ENCODE measurements around the gene THAP8. TPM values are rescaled to one million over a fixed set of nuclear protein-coding genes. Genes with fewer than 3 reads are reported as not detected.

The THAP8 gene
- total RNA-seq, 1 experiment from 2014 or later: 5.4 TPM

DNA sequence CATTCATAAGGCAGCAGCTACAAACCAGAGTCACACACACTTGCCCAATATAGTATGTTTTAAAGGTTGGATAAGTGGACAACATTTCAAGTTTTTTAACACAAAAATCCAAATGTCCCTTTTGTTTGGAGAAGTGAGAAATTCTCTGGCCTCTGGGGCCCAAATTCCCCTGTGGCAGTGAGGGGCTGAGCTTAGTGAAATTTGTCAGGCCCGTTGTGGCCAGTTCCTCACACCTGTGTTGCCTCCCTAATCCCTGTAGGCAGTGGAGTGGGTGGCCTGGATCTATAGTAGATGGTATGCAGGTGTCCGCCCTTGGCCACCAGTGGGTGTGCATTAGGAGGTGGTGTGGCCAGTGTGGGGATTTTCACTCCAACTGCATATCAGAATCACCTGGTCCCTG lies 7.3 kb upstream of the THAP8 start:
- TF ChIP-seq CTCF (conservative IDR thresholded peaks at IDR 0.05): no peak
- Histone ChIP-seq H2BK120ac (ENCODE audit: low read depth, low read length, poor library complexity, severe bottlenecking) (no peak overlapping the region), H3K18ac (ENCODE audit: insufficient read length, low read depth, low read length) (no peak overlapping the region), H2BK15ac (ENCODE audit: low read depth, low read length) (no peak overlapping the region), H2BK12ac (ENCODE audit: insufficient read length, low read depth, low read length) (no peak overlapping the region), H4K5ac (ENCODE audit: insufficient read length, low read depth, low read length) (no peak overlapping the region), H4K8ac (replicated peaks; ENCODE audit: insufficient read length, low read depth, low read length) (no peak overlapping the region), H4K20me1 (ENCODE audit: control insufficient read depth, insufficient read depth, insufficient read length) (no peaks in the 10 kb centered on the region), H2AFZ (ENCODE audit: low read length) (no peak overlapping the region), H3K79me1 (ENCODE audit: insufficient read depth, low read depth, low read length, poor library complexity, severe bottlenecking) (peaks cover 4% of the 10 kb centered on the region), H3K4me2 (ENCODE audit: insufficient read depth, insufficient read length, low read length) (no peak overlapping the region), H3K23me2 (ENCODE audit: insufficient read length, low read depth, low read length, poor library complexity, severe bottlenecking) (no peaks in the 10 kb centered on the region), H3K56ac (ENCODE audit: insufficient read length, low read depth, low read length) (no peak overlapping the region), H3K9ac (ENCODE audit: extremely low read depth, insufficient read length, low read length) (no peak overlapping the region), H2AK5ac (ENCODE audit: insufficient read length, low read length) (no peak overlapping the region), H3K79me2 (ENCODE audit: insufficient read depth, low read length) (peaks cover 2% of the 10 kb centered on the region; the same call in 1 of the 2 replicates), H3K27me3 (ENCODE audit: insufficient read depth, low read length) (no peaks in the 10 kb centered on the region), H3K27ac (ENCODE audit: insufficient read length, low read depth, low read length) (no peak overlapping the region), H3K9me3 (ENCODE audit: control insufficient read depth, low read depth, low read length) (no peaks in the 10 kb centered on the region), H3K4ac (ENCODE audit: low read depth, low read length) (no peak overlapping the region), H3K14ac (ENCODE audit: insufficient read depth, low read length) (no peak overlapping the region), H2BK5ac (ENCODE audit: insufficient read length, low read length) (no peak overlapping the region), H2BK20ac (ENCODE audit: low read depth, low read length, poor library complexity, severe bottlenecking) (no peak overlapping the region), H3K23ac (ENCODE audit: insufficient read length, low read depth, low read length) (no peak overlapping the region), H4K91ac (ENCODE audit: insufficient read length, low read depth, low read length) (no peak overlapping the region), H3T11ph (ENCODE audit: low read length) (no peak overlapping the region), H3K4me1 (ENCODE audit: insufficient read depth, low read length) (no peaks in the 10 kb centered on the region)
- no peak overlapping the region for H3K27ac Mint-ChIP-seq
- H3K4me1 Mint-ChIP-seq: peaks cover under 1 to 3% of the 10 kb centered on the region in 2 experiments
- H3K4me3 Mint-ChIP-seq: no peak overlapping the region
- H3K9me3 Mint-ChIP-seq: no peaks in the 10 kb centered on the region; a peak in 1 of 5 replicates
- no peaks in the 10 kb centered on the region; the same call in 1 of the 2 replicates for H3K27me3 Mint-ChIP-seq (ENCODE audit: low read depth)
- no CpG with 5 or more reads among the region's 2 CpGs for WGBS (ENCODE audit: extremely low coverage, insufficient read length, low lambda C conversion rate)
- H3K36me3 Mint-ChIP-seq (ENCODE audit: insufficient read depth in 1 of 3, low read depth in 3 of 3): peaks cover 42 to 83% (median 43%) of the 10 kb centered on the region in 3 experiments; a peak in 6 of 7 replicates
- DNase-seq: no peak
